Activated naive CD4-positive, alpha-beta T cell (primary cell): ENCODE results near the gene FAM98B.

ENCODE experiments used
- DNase-seq, 4 experiments: peaks; one replicate each; lab custom pipeline; 2025; lab: John Stamatoyannopoulos, UW

Gene FAM98B

GRCh38 chr15:38508647-38509046 is 54.7 kb downstream of the FAM98B start:
- DNase-seq: no peak

DNA sequence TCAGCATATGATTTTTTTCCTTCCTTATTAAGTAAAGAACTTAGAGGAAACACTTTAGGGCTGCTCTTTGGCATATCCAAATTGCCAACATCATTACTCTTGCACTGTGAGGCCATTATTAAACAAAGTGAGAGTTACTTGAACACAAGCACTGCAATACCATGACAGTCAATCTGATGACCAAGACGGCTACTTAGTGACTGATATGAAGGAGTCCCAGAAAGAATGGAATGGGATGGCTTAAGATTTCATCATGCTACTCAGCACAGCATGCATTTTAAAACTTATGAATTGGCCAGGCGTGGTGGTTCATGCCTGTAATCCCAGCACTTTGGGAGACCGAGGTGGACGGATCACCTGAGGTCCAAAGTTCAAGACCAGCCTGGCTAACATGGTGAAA is 55.2 kb downstream of the FAM98B start:
- no peak for DNase-seq

DNA sequence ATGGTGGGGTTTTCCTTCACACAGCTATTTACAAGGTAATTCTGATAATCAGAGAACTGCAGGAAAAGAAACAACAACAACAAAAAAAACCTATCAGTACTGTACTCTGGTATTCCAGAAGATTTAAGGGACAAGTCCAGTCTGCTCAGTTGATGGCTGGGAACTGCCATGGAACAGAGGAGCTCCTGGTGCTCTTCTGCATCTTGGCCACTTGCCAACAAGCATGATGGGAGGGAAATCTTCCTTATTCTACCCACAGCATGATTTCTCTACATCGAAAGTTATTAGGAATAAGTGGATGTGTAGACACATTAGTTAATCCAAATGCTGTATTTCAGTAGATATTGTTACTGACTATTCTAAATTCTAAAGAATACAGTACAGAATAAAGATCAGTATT is 59.0 kb downstream of the FAM98B start:
- no peak for DNase-seq

DNA sequence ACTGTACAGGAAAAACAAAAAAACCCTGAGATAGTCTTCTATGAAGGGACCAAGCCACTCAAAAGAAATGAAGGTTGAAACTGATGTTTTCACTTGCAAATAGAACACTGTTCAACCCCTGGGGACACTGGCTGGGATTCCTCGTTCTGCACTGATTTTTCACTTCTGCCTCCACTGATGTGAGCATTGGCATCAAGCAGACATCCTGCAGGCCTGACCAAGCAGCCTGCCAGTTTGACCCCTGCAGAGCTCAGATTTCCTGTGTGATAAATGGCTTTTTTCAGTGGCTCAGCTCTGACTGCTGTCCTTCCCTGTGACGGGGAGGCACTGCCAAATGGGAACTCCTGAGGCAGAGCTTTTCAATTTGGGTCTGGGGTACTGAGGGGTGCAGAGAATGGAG is 60.7 kb downstream of the FAM98B start:
- DNase-seq: no peak

DNA sequence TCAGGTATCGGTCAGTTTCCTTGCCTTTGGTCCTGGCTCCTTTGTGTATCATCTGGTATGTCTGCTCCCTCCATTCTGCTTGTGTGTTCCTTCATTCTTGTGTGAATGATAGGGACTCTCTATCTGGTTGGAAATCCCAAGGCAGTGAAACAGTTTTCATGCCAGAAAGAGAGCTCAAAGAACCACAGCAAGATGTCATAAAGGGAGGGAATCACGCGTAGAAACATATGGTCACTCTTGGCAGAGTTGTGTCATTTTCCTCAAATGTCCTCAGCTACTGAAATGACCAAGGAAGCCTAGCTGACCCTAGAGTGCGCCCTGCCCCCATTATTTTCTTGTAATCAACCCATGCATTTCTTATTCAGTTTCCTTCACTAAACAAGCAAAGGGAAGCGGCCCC is 62.7 kb downstream of the FAM98B start:
- no peak for DNase-seq

DNA sequence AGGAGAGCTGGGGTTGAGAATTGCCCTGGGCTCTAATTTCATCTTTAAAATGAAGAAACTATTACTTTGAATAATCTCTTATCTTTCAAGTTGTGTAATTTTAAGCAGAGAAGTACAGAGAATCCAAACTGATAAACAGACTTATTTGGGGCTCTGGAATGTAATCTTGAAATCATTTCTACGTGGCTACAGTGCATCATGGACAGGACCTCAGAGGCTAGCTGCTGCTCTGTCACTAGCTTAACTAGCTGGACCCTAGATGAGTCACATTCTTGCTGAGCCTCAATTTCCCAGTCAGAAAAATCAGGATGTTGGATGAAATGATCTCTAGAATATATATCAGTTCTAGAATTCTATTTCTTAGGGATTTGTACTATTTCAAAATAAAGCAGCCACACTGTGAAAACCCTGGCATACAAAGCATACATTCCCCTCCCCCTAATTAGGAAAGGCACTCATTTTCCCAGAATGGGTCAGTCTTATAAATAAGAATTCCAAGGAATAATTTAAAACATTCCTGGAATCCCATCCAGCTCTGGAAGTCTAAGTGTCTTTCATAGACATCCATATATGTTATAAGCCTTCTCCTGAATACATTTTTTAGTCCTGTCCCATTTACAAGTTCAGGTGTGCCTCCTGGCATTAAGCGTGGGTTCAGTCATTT is 63.5 kb downstream of the FAM98B start:
- no peak for DNase-seq

DNA sequence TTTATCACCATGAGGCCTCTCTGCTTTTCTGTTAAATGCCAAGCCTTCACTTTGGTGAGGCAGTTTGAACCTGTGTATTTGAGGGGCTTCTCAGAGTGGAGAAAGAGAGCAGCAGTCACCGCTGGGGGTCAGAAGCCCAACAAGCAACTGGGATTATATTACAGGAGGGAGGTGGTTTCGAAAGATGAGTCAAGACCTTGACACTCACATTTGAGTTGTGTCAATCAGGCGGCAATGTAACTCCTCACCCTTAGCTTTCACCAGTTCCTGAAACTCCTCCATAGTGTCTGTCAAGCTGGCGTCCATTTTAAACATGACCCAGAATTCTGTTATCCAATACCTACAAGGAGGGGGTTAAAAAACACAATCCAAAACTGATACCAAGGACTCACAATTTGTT is 64.2 kb downstream of the FAM98B start:
- DNase-seq: no peak

DNA sequence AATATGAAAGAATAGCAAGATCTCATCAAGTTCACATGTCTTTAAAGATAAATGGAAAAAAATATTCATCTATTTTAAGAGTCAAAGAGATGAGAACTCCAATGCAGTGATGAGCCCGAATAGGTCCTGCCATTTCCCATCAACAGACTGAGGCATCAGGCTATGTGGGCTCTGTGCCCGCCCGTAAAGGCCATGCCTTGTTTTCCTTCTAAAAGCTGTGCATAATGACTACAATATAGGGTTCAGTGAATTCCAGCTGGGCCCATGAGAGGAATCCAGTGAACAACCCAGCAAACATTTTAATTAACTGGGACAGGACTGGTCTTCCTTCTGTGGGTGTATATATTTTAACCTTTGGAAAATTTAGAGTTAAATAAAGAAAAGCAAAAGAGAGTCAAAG is 66.1 kb downstream of the FAM98B start:
- DNase-seq: no peak

DNA sequence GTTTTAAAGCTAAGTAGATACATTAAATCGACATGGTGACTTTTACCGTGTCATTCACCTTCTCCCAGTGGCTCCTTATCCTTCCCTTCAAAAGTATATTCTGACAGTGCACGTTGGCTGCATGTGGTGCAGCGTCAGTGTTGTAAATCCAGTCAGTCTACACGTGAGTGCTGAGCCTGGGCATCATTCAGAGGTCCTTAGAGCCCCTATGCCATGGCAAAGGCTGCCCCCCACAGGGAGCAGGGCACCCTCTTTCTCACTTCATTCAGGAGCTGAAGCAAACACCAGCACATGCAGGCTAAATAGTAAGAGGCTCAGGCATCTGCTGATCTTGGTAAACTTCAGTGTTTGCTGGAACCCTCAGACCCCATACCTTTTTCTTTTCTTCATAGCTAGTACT is 67.4 kb downstream of the FAM98B start:
- no peak for DNase-seq

GRCh38 chr15:38522922-38523321 is 69.0 kb downstream of the FAM98B start:
- no peak for DNase-seq

- DNase-seq: no peak
Observed at GRCh38 chr15:38524156-38524555, 70.2 kb downstream of the FAM98B start.

DNA sequence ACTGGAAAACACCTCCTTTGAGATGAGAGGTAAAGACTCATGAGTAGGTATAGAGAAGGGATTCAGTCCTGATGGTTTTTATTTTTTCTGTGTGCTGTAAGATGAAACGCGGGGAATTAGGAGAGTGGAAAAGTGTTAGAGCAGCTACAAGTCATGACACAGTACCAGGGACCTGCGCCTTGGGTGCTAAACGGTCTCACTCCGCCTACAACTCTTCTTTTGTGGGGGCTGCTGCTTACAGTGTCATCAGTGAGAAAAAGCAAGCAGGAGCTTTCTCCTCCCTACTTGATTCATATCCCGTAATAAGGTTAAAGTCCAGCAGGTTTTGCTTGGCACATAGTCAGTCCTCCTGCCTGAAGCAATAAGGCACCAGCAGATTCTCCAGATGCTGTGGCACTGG is 71.6 kb downstream of the FAM98B start:
- no peak for DNase-seq

- DNase-seq: no peak
Observed at GRCh38 chr15:38526158-38526557, 72.2 kb downstream of the FAM98B start.

GRCh38 chr15:38528294-38528693 is 74.4 kb downstream of the FAM98B start:
- no peak for DNase-seq

- DNase-seq: no peak
Observed at GRCh38 chr15:38530113-38530512, 76.2 kb downstream of the FAM98B start.

GRCh38 chr15:38531509-38531908 is 77.6 kb downstream of the FAM98B start:
- no peak for DNase-seq

- DNase-seq: no peak
Observed at GRCh38 chr15:38532728-38533127, 78.8 kb downstream of the FAM98B start.

- no peak for DNase-seq
Observed at GRCh38 chr15:38533416-38533915, 79.5 kb downstream of the FAM98B start.

DNA sequence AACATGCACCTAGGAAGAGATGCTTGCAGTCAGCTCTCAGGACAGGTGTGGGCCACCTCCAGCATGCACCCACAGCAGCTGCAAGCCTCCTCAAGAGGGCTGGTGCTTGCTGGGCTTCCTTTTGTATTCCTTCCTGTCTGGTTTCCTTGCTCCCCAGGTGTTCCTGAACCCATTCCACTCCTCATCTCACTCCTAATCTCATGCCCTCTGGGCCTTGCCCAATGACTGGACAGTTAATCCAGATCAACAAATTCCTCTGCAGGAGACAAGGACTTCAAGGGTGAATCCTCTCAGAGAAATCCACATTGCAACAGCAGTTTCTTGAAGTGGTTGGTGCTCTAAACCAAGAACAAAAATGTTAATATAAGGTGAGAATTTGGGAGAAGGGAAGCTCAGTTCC is 80.0 kb downstream of the FAM98B start:
- DNase-seq: no peak

DNA sequence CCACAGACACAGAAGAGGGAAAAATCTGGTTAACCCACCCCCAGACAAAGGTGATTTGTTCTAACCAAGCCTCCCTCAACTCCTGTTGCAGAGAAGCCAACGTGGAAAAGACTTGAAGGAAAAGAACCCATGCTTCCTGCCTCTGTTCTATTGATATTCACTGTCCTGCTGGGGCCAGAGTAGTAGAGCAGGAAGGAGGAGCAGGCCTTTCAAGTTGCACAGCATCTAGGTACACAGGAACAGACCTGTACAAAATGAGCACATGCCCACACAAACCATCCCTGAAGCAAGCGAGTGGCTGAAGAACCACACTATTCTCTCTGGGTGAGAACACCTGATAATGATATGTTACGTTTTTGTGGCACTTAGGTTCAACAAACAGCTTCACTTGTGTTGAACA is 80.8 kb downstream of the FAM98B start:
- no peak for DNase-seq

GRCh38 chr15:38535491-38536200 is 81.7 kb downstream of the FAM98B start:
- DNase-seq: no peak

DNA sequence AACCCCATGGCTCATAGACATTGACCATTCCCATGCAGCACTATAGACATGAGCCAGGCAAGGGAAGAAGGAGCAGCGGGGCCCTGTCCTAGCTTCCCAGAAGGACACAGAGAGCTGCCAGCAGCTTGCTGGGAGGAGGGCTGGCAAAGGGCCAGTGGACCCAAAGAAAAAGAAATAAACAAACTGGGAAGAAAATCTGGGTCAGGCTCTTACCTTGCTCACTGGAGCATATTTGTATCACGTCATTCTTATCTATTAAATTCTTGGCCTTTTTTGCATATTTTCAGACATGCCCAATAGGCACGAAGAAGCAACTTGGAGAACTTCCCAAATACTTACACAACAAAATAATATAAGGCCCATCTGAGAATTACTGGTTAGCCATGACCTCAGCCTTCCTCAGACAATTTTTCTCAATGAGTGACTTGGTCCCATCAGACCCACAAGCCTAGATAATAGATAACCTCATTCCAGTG is 82.3 kb downstream of the FAM98B start:
- no peak for DNase-seq
